ENCODE data around the gene NCBP1. TPM values are rescaled to one million over a fixed set of nuclear protein-coding genes. Genes with fewer than 3 reads are reported as not detected.

Gene NCBP1
- total and polyA plus RNA-seq, 4 donors: 36.3 to 48.2 (median 44.3) TPM

- no peaks in the 10 kb centered on the region for H3K27me3 ChIP-seq (ENCODE audit: control insufficient read depth, insufficient read depth, low read length)
- H3K4me1 ChIP-seq (ENCODE audit: control insufficient read depth, insufficient read depth, low read length): no peaks in the 10 kb centered on the region
- no peak for DNase-seq (ENCODE audit: low read depth in 4 of 6, low spot score in 6 of 6)
- no peaks in the 10 kb centered on the region for H3K9me3 ChIP-seq (ENCODE audit: control insufficient read depth, insufficient read depth, low read length)
- no peak overlapping the region for H3K27ac ChIP-seq (ENCODE audit: low read depth, low read length)
- WGBS (ENCODE audit: insufficient coverage): no CpG with 5 or more reads among the region's 3 CpGs
- no peak overlapping the region for H3K4me3 ChIP-seq (ENCODE audit: low read depth, low read length)
- peaks cover 28% of the 10 kb centered on the region for H3K36me3 ChIP-seq (ENCODE audit: control insufficient read depth, insufficient read depth, low read length)
Observed at GRCh38 chr9:97665742-97666141, 32.1 kb downstream of the NCBP1 start.

GRCh38 chr9:97666907-97667686 is 33.5 kb downstream of the NCBP1 start:
- Histone ChIP-seq H3K9me3 (ENCODE audit: control insufficient read depth, insufficient read depth, low read length) (no peaks in the 10 kb centered on the region), H3K27me3 (ENCODE audit: control insufficient read depth, insufficient read depth, low read length) (no peaks in the 10 kb centered on the region), H3K4me3 (ENCODE audit: low read depth, low read length) (no peak overlapping the region), H3K27ac (ENCODE audit: low read depth, low read length) (no peak overlapping the region), H3K36me3 (ENCODE audit: control insufficient read depth, insufficient read depth, low read length) (peaks cover 31% of the 10 kb centered on the region), H3K4me1 (ENCODE audit: control insufficient read depth, insufficient read depth, low read length) (no peaks in the 10 kb centered on the region)
- WGBS (ENCODE audit: insufficient coverage): no CpG with 5 or more reads among the region's 5 CpGs
- DNase-seq (ENCODE audit: low read depth in 4 of 6, low spot score in 6 of 6): no peak

GRCh38 chr9:97668485-97668884 is 34.9 kb downstream of the NCBP1 start:
- Histone ChIP-seq H3K4me3 (ENCODE audit: low read depth, low read length) (no peak overlapping the region), H3K9me3 (ENCODE audit: control insufficient read depth, insufficient read depth, low read length) (no peaks in the 10 kb centered on the region), H3K36me3 (ENCODE audit: control insufficient read depth, insufficient read depth, low read length) (peaks cover 38% of the 10 kb centered on the region), H3K27me3 (ENCODE audit: control insufficient read depth, insufficient read depth, low read length) (no peaks in the 10 kb centered on the region), H3K27ac (ENCODE audit: low read depth, low read length) (no peak overlapping the region), H3K4me1 (ENCODE audit: control insufficient read depth, insufficient read depth, low read length) (no peaks in the 10 kb centered on the region)
- DNase-seq (ENCODE audit: low read depth in 4 of 6, low spot score in 6 of 6): no peak
- WGBS (ENCODE audit: insufficient coverage): 100% methylated on average over 1 of the region's 3 CpGs

GRCh38 chr9:97670586-97670985 is 37.0 kb downstream of the NCBP1 start:
- Histone ChIP-seq H3K9me3 (ENCODE audit: control insufficient read depth, insufficient read depth, low read length) (no peaks in the 10 kb centered on the region), H3K36me3 (ENCODE audit: control insufficient read depth, insufficient read depth, low read length) (peaks cover 36% of the 10 kb centered on the region), H3K27me3 (ENCODE audit: control insufficient read depth, insufficient read depth, low read length) (no peaks in the 10 kb centered on the region), H3K4me3 (ENCODE audit: low read depth, low read length) (no peak overlapping the region), H3K4me1 (ENCODE audit: control insufficient read depth, insufficient read depth, low read length) (no peaks in the 10 kb centered on the region), H3K27ac (ENCODE audit: low read depth, low read length) (no peak overlapping the region)
- DNase-seq (ENCODE audit: low read depth in 4 of 6, low spot score in 6 of 6): no peak
- 50% methylated on average over 1 of the region's 3 CpGs for WGBS (ENCODE audit: insufficient coverage)

- no CpG with 5 or more reads among the region's 3 CpGs for WGBS (ENCODE audit: insufficient coverage)
- no peak overlapping the region for H3K27ac ChIP-seq (ENCODE audit: low read depth, low read length)
- no peak for DNase-seq (ENCODE audit: low read depth in 4 of 6, low spot score in 6 of 6)
- H3K9me3 ChIP-seq (ENCODE audit: control insufficient read depth, insufficient read depth, low read length): no peaks in the 10 kb centered on the region
- H3K36me3 ChIP-seq (ENCODE audit: control insufficient read depth, insufficient read depth, low read length): peaks cover 36% of the 10 kb centered on the region
- H3K4me3 ChIP-seq (ENCODE audit: low read depth, low read length): no peak overlapping the region
- H3K27me3 ChIP-seq (ENCODE audit: control insufficient read depth, insufficient read depth, low read length): no peaks in the 10 kb centered on the region
- no peaks in the 10 kb centered on the region for H3K4me1 ChIP-seq (ENCODE audit: control insufficient read depth, insufficient read depth, low read length)
Observed at GRCh38 chr9:97672403-97672802, 38.8 kb downstream of the NCBP1 start.

- Histone ChIP-seq H3K9me3 (ENCODE audit: control insufficient read depth, insufficient read depth, low read length) (no peaks in the 10 kb centered on the region), H3K4me1 (ENCODE audit: control insufficient read depth, insufficient read depth, low read length) (no peaks in the 10 kb centered on the region), H3K27ac (ENCODE audit: low read depth, low read length) (no peak overlapping the region), H3K27me3 (ENCODE audit: control insufficient read depth, insufficient read depth, low read length) (no peaks in the 10 kb centered on the region), H3K4me3 (ENCODE audit: low read depth, low read length) (no peak overlapping the region), H3K36me3 (ENCODE audit: control insufficient read depth, insufficient read depth, low read length) (peaks cover 29% of the 10 kb centered on the region)
- WGBS (ENCODE audit: insufficient coverage): 100% methylated on average over 1 of the region's 3 CpGs
- DNase-seq (ENCODE audit: low read depth in 4 of 6, low spot score in 6 of 6): no peak
Observed at GRCh38 chr9:97673922-97674321, 40.3 kb downstream of the NCBP1 start.

- Histone ChIP-seq H3K36me3 (ENCODE audit: control insufficient read depth, insufficient read depth, low read length) (peaks cover 26% of the 10 kb centered on the region), H3K27me3 (ENCODE audit: control insufficient read depth, insufficient read depth, low read length) (no peaks in the 10 kb centered on the region), H3K27ac (ENCODE audit: low read depth, low read length) (no peak overlapping the region), H3K9me3 (ENCODE audit: control insufficient read depth, insufficient read depth, low read length) (no peaks in the 10 kb centered on the region), H3K4me3 (ENCODE audit: low read depth, low read length) (no peak overlapping the region), H3K4me1 (ENCODE audit: control insufficient read depth, insufficient read depth, low read length) (no peaks in the 10 kb centered on the region)
- WGBS (ENCODE audit: insufficient coverage): no CpG with 5 or more reads among the region's 3 CpGs
- no peak for DNase-seq (ENCODE audit: low read depth in 4 of 6, low spot score in 6 of 6)
Observed at GRCh38 chr9:97675655-97676054, 42.0 kb downstream of the NCBP1 start.

- H3K4me1 ChIP-seq (ENCODE audit: control insufficient read depth, insufficient read depth, low read length): no peaks in the 10 kb centered on the region
- no peak overlapping the region for H3K27ac ChIP-seq (ENCODE audit: low read depth, low read length)
- no CpG with 5 or more reads among the region's 1 CpG for WGBS (ENCODE audit: insufficient coverage)
- peak in 1 of 6 donors; percentile 3 for DNase-seq (ENCODE audit: low read depth in 4 of 6, low spot score in 6 of 6)
- no peak overlapping the region for H3K4me3 ChIP-seq (ENCODE audit: low read depth, low read length)
- no peaks in the 10 kb centered on the region for H3K27me3 ChIP-seq (ENCODE audit: control insufficient read depth, insufficient read depth, low read length)
- no peaks in the 10 kb centered on the region for H3K9me3 ChIP-seq (ENCODE audit: control insufficient read depth, insufficient read depth, low read length)
- peaks cover 12% of the 10 kb centered on the region for H3K36me3 ChIP-seq (ENCODE audit: control insufficient read depth, insufficient read depth, low read length)
Observed at GRCh38 chr9:97682242-97682641, 48.6 kb downstream of the NCBP1 start.

GRCh38 chr9:97688654-97689053 is 55.0 kb downstream of the NCBP1 start:
- no CpG with 5 or more reads among the region's 1 CpG for WGBS (ENCODE audit: insufficient coverage)
- Histone ChIP-seq H3K27ac (ENCODE audit: low read depth, low read length) (no peak overlapping the region), H3K36me3 (ENCODE audit: control insufficient read depth, insufficient read depth, low read length) (peaks cover 33% of the 10 kb centered on the region), H3K4me1 (ENCODE audit: control insufficient read depth, insufficient read depth, low read length) (no peaks in the 10 kb centered on the region), H3K4me3 (ENCODE audit: low read depth, low read length) (no peak overlapping the region), H3K9me3 (ENCODE audit: control insufficient read depth, insufficient read depth, low read length) (no peaks in the 10 kb centered on the region), H3K27me3 (ENCODE audit: control insufficient read depth, insufficient read depth, low read length) (no peaks in the 10 kb centered on the region)
- DNase-seq (ENCODE audit: low read depth in 4 of 6, low spot score in 6 of 6): no peak
